NCI-H2029 treated with DMSO at 0.1 percent for 48 hours (cell line): ENCODE results near the gene HRC.
A peak's percentile ranks its signal among the peaks of the same experiment; 100 is the strongest.
"Not testable (repeated sequence)": the region's sequence is repeated elsewhere in the genome, so short reads cannot be mapped to it uniquely, and the experiment has no call there.

ENCODE experiments used
- DNase-seq: peaks from one replicate; lab custom pipeline; 2025; lab: John Stamatoyannopoulos, UW

Gene HRC

DNA sequence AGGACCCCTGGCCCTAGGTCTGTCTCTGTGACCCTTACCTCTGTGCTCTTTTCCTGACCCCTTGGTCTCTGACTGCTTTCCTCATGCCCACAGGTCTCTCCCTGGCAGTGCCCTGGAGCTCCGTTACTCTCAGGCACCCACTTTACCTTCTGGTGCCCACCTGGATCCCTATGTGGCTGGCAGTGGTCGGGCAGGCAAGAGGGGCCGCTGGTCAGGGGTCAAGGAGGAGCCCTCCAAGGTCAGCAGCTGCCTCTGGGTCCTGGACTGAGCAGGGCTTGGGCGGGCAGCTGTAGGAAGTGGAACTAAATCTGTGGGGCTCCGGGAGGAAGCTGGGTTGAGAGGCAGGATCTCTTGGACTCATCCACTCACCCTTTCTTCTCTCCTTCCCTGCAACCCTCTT lies 19.5 kb downstream of the HRC start:
- no peak for DNase-seq

DNA sequence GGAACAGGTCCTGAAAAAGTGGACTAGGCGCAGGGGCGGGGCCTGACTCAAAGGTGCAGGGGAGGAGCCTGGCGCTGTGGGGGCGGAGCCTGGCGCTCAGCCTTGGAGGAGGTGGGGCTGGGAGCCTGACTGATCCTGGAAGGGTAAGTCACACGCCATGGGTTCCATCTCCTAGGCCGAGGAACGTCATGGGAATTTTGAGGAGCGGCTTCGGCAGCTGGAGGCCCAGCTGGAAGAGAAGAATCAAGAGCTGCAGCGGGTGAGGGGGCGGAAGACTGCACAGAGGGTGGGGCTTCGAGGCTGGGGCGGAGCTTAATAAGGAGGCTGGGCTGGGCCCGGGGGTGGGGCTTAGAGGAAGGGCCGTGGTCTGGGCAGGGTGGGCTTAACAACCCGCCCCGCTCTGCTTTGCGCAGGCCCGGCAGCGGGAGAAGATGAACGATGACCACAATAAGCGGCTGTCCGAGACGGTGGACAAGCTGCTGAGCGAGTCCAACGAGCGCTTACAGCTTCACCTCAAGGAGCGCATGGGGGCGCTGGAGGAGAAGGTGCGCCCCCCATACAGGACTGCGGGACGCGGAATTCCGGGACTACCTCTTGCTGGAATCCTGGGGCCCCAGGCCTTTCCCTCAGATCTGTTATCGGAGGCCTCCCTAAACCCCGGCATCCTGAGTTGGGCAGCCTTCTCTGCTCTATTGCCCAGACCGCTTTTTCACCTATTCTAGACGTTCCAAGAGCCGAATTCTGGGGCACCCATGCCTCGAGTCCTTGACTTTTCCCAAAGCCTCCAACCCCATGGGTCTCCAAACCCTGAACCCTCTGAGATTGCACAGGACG lies 21.4 kb downstream of the HRC start:
- DNase-seq = no peak

DNA sequence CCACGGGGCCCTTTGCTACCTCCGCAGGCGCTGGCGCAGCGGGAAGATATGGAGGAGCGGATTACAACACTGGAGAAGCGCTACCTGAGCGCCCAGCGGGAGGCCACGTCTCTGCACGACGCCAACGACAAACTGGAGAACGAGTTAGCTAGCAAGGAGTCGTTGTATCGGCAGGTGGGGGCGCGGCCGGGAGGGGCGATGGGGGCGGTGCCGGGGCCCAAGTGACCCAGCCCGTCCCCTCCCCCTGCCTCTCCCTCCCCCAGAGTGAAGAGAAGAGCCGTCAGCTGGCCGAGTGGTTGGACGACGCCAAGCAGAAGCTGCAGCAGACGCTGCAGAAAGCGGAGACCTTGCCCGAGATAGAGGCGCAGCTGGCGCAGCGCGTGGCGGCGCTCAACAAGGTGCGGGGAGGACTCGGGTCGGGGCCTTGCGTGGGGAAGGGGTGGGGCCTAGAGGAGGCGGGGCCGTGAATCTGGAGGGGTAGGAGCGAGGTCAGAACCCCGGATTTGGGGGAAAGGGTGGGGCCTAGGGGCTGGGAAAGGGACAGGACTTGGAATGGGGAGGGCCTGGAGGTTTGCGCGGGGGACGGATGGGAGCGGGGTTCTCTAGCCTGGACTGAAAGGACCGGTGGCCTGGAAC lies 22.1 kb downstream of the HRC start:
- no peak for DNase-seq

DNA sequence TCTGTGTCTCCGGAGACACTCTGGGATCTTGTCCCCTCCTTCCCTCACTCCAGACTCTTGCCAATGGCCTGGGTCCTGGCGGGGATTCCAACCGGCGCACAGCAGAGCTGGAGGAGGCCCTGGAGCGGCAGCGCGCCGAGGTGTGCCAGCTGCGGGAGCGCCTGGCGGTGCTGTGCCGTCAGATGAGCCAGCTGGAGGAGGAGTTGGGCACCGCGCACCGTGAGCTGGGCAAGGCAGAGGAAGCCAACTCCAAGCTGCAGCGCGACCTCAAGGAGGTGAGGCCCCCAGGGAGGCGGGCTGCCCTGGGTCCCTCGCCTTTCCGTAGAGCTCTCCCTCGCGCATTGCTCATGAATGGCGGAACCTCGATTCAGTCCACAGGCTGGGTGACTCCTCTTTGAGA lies 24.9 kb downstream of the HRC start:
- no peak for DNase-seq

DNA sequence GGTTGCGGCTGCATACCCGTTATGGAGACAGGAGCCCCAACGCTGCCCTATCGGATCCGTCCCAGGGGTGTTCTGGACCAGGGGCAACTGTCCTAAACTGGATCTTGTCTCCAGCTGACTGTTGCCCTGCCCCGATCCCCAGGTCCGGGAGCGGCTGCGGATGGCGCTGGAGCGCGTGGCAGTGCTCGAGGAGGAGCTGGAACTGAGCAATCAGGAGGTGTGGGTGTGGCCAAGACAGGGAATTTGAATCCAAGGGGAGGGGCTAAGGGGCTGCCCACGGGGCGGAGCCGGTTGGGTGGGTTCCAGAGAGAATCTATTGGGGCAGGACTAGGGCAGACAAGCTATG lies 26.0 kb downstream of the HRC start:
- DNase-seq = no peak

DNA sequence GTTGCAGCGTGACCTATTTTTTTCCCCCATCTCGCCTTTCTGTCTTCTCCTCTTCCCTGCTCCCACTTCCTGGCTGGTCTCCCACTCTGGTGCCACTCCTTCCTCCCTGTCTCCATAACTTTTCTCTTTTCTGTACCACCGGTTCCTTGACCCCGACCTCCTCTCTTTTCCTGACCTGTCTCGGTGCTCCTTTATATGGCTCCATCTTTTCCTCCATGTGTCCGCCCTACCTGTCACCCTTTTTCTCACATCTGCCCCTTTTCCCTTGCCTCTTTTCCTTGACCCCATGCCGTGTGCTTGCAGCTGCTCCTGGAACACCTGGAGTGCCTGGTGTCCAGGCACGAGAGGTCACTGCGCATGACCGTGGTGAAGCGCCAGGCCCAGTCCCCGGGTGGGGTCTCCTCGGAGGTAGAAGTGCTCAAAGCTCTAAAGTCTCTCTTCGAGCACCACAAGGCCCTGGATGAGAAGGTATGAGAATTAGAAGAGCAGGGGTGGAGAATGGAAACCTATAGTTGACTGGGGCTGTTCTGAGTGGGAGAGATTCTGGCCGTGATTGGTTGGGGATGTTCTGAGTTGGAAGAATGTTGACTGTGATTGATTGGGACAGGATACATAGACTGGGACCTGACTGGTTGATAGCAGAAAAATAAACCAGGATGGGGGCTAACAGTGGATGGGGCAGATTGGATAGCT lies 26.5 kb downstream of the HRC start:
- no peak for DNase-seq

DNA sequence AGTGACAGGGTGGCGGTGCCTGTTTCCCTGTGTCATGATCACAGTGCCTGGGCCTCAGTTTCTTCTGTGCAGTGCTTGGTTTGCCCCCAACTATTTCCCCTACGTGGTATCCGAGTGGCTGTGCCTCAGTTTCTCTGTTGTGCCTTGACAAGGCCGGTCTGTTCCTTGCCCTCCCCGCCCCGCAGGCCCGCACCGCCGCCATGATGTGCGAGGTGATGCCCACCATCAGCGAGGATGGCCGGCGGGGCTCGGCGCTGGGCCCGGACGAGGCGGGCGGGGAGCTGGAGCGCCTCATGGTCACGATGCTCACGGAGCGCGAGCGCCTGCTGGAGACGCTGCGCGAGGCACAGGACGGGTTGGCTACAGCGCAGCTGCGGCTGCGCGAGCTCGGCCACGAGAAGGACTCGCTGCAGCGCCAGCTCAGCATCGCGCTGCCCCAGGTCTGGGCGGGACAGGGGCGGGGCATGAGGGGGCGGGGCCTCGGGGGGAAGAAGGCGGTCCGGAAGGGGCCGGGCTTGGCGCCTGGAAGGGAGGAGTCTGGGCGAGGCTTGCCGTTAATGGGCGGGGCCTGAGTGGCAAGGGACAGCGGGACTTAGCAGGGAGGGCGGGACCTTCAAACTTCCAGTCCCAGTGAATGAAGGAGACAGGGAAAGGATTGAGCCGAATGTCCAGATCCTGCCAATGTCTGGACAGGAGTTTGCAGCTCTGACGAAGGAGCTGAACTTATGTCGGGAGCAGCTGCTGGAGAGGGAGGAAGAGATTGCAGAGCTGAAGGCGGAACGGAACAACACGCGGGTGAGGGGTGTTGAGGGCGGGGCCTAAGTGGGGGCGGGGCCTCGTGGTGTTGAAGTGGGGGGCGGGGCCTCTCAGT lies 27.3 kb downstream of the HRC start:
- DNase-seq = peak; percentile 81

DNA sequence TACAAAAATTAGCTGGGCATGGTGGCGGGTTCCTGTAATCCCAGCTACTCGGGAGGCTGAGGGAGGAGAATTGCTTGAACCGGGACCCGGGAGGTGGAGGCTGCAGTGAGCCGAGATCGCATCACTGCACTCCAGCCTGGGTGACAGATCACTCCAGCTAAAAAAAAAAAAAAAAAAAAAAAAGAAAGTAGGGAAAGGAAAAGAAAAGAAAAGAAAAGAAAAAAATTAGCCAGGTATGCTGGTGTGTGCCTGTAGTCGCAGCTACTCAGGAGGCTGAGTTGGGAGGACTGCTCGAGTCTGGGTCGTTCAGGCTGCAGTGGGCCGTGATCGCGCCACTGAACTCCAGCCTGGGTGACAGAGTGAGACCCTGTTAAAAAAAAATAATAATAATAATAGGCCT lies 28.0 kb downstream of the HRC start:
- DNase-seq = not testable (repeated sequence)

DNA sequence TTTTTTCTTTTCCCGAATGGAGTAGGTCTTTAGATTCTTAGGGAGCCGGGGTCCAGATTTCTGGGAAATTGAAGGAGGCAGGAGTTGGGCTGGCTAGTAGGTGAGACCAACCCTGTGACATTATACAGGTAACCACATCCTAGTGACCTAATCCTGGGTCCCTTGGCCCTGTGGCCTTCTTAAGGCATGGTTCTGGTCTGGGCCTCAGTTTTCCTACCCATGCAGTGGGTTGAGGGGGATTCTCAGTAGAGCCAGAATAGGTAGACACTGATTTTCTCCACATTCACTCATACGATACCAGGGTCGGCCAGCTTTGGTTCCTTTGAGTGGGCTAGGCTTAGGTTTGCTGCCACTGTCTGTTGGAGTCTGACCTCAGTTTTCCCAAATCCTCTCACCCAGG lies 28.6 kb downstream of the HRC start:
- DNase-seq = no peak

DNA sequence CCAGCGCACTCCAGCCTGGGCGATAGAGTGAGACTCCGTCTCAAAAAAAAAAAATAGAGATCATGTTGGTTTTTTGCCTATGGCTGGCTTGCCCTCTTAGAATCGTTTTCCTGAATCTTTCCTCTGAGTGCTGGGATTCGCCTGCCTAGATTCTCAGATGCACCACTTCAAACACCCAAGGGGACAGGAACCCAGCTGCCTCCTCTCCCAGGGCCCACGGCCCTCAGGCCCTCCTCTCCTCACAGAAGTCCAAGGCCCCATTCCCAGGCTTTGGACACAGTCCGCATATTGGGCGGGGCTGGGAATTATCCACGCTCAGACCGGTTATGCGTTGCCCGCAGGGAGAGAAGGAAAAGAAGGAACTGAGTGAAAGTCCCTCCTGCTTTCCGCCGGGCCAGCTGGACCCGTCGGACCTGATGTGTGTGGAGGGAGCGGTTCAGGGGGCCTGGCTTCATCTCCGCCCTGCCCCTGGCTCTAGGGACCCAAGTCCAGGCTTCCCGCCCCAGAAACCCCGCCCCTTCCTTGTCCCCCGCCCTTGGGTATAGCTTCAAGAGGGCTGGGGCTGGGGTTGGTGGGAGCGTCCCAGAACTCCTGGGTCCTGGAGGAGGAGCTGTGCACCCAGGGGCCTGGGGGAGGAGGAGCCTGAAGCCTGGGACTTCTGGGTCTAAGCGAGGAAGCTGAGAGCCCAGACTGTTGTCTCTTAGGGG lies 30.0 kb downstream of the HRC start:
- no peak for DNase-seq

DNA sequence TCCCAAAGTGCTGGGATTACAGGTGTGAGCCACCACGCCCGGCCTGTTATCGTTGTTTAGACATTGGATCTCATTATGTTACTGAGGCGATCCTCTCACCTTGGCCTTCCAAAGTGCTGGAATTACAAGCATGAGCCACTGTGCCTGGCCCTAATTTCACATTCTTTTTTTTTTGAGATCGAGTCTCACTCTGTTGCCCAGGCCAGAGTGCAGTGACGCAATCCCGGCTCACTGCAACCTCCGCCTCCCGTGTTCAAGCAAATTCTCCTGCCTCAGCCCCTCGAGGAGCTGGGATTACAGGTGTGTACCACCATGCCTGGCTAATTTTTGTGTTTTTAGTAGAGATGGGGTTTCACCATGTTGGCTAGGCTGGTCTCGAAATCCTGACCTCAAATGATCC lies 31.9 kb downstream of the HRC start:
- not testable (repeated sequence) for DNase-seq

DNA sequence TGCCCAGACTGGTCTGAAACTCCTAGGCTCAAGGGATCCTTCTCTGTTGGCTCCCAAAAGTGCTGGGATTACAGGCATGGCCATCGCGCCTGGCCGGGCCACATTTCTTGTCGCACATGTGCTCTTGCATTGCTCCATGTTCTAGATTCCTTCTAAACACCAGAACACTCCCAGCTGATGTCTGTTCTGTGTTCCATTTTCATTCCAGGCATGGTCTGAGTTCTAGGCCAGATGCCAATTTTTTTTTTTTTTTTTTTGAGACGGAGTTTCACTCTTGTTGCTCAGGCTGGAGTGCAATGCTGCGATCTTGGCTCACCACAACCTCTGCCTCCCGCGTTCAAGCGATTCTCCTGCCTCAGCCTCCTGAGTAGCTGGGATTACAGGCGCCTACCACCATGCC lies 33.4 kb downstream of the HRC start:
- DNase-seq = not testable (repeated sequence)

DNA sequence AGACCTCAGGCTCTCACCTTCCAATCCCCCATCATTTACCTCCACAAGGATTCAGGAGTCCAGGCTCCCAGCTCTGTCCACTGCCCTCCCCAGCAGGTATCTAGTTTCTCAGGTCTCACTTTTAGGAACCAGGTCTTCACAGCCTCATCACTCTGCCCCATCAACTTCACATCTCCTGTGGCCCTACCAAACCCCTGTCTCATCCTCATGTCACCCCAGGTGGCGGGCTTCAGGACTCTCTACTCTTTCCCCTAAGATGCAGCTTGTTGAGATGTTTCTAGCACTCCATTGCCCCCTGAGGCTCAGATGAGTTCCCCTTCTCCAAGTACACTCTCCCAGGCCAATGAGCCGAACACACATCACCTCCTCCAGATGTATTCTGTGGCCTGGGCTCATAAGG lies 34.3 kb downstream of the HRC start:
- no peak for DNase-seq

DNA sequence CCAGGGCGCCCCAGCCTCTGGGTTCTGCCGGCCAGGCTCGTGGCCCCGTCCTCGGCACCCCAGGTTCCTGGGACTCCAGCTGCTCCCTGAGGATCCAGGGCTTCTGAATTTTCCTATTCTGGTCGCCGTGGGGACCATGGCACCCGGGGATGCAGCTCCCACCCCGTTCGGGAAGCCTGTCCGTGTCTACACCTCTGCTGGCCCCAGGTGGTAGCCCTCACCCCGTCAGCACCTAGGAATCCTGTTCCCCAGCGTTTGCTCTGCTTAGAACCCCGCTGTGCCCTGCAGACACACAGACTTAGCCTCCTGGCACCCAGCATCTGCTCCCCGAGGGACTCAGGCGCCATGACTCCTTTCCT lies 34.9 kb downstream of the HRC start:
- DNase-seq = no peak

DNA sequence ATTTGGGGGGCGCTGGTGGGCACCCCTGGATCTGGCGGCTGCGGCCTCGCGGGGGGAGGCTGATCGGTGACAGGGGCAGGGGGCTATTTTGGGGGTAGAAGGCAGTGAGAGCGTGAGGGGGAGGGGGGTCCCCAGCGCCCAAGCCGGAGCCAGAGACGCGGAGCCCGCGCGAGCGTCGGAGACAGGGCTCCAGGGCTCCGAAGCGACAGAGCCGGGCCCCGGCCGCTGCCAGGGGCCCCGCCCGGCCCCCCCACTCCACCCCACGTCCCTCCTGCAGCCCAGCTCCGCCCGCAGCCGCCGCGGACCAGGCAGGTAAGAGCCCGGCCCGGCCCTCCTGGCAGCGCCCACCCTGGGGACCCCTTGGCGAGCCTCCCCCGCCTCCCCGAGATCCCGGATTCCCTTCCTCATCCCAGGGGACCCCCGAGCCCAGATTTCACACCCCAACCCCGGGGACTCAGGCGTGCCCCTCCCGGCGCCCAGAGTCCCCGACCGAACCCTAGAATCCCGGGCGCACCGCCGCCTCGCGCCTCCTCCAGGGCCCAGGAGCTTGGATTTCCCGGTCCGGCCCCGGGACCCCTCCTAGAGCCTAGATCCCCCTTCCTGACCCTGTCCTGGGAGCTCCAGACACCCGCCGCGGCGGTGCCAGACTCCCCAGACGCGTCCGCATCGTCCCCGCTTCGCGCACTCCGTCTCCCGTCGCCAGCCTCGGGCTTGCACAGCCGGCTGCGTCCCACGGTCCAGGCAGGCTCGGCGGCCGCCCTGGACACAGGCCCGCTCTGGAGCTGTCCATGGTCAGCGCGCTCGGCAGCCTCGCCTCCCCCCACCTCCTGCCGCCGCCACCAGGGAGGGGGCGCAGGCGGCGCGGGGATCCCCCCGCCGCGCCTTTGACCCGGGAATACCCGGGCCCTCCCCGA lies 35.5 kb downstream of the HRC start, which contains the start of gene PPFIA3:
Gene PPFIA3 (plus strand): TSS at position 134 of the 914 bp plus-strand sequence. CDS start 8,330 bp downstream, outside the sequence.
- DNase-seq = no peak

DNA sequence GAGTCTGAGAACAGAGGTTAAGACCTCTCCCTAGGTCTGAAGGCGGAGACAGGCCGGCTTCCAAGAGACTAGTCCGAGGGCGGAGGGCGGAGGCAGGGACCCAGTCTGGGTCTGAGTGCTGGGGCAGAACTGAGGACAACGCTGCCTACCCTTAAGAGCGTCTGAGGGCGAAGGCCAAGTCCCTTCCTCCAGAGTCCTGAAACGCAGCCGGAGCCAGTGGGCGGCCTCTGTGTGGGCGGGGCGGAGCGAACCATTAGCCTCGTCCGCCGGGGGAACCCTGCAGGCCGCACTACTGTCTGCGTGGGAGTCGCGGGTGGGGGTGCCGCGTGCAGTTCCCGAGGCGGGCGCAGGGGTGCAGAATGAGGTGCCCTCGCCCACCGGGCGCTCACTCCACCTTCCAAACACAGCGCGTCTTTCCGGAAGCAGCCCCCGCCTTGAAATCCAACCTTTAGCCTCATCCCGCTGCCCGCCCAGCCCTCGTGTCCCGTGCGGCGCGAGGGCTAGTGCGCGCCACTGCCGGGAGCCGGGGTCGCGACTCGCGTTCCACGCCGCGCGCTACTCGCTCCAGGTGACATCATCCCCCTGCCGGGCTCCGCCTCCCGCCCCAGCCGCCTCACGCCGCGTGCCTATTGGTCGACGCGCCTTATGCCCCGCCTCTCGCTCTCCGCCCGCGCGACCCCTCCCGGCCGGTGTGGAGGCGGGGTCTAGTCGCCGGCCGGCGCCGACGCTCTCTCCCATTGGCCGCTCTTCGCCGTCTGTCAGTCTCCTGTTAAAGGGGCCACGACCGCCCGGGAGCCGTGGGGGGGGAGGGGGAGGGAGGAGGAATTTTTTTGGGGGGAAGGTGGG lies 36.4 kb downstream of the HRC start, which contains the start of gene C19orf73:
Gene C19orf73 (minus strand): TSS at position 579 of the 846 bp plus-strand sequence. CDS start 121 bp downstream, at position 458.
- peak; percentile 66 for DNase-seq

DNA sequence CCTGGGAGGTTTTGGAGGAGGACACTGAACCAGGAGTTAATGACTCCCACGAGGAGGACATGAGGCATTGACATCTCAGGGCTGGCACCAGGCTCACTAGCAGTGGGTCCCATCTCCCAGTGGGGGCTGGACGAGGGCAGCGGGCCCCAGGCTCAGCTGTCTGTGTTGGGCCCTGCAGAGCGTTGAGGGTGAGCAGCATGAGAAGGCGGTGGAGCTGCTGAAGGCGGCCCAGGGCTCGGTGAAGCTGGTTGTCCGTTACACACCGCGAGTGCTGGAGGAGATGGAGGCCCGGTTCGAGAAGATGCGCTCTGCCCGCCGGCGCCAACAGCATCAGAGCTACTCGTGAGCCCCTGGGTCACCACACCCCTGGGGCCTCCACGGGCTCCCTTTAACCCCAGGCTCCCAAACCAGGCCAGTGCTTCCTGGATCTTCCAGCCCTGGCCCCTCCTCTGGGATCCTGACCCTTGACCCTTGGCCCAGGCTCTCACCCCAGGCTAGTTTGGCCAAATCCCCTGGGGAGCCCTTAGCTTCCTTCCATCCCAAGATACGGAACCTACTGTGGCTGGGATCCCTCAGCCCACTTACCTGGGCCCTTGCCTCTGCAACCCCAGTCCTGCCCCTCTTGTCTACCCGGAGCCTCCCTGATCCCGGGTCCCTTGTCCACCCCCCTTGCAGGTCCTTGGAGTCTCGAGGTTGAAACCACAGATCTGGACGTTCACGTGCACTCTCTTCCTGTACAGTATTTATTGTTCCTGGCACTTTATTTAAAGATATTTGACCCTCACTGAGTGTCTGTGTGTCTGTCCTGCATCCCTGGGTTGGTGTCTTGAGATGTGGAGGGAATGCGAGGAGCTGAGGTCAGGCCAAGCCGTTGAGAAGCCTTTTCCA lies 37.3 kb downstream of the HRC start:
- no peak for DNase-seq

DNA sequence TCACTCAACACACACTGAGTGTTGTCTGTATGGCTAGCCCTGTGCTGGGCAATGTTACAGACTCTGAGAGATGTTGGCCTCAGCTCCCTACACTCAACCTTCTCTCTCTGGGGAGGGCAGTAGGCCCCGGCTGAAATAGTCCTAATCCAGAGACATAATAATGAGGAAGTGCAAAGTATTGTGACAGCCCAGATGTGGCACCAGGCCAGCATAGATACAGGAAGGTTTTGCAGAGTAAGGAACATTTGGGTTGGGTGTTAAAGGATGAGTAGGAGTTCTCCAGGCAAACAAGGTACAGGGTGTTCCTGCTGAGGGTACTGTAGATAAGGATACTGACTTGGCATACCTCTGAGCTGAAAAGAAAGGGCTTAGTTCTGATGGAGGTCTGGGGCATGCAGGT lies 38.7 kb downstream of the HRC start:
- no peak for DNase-seq
